A549 (cell line): Measurements from ENCODE around the gene ITGB1BP1. TPM values are rescaled to one million over a fixed set of nuclear protein-coding genes. Genes with fewer than 3 reads are reported as not detected.

Experiments used
- ATAC-seq, 2 experiments: fragments of 200-7000 bp in 1 of 2; fragments of >200 bp in 1 of 2; cut with Nextera tagmentation in 1 of 2; cut with Tn5 transposase in 1 of 2; 3 replicates each; pipeline versions ENCODE4 v1.8.0 to v1.9.1; 2018 to 2020; ENCODE audit warnings: mild to moderate bottlenecking in 1 of 2, moderate library complexity in 1 of 2
- CTCF ChIA-PET: fragments of 300-600 bp; sonication (Branson Sonifier 250); formaldehyde crosslinking; extraction: SDS; loops from one replicate; lab custom pipeline; 2021; ENCODE audit warnings: antibody characterized with exemption, inconsistent platforms; lab: Yijun Ruan, JAX
- POLR2A ChIA-PET: fragments of 350-600 bp; formaldehyde crosslinking; extraction: SDS; loops from one replicate; lab custom pipeline; 2021; ENCODE audit warnings: antibody characterized with exemption, inconsistent platforms; lab: Yijun Ruan, JAX
- DNase-seq, 2 experiments: peaks; one replicate each; pipeline versions ENCODE4 v3.0.0 to v3.0.0-alpha.2; 2011 to 2016; ENCODE audit warnings: low read depth in 1 of 2, low spot score in 1 of 2
- FAIRE-seq: peaks from 2 replicates; lab custom pipeline; 2011; peaks lifted over from hg19 to GRCh38; lab: Jason Lieb, UNC
- H3K27ac ChIP-seq, 2 experiments: fragments of >200 bp; sonication (Bioruptor Twin); formaldehyde crosslinking; 3 replicates each; pipeline ENCODE4 v1.5.1; 2016 to 2017
- H3K4me1 ChIP-seq: fragments of >200 bp; sonication (Bioruptor Twin); formaldehyde crosslinking; 3 replicates; pipeline ENCODE4 v1.6.1; 2016
- H3K4me2 ChIP-seq: fragments of >200 bp; sonication (Bioruptor Twin); formaldehyde crosslinking; 3 replicates; pipeline ENCODE4 v1.6.1; 2016
- H3K4me3 ChIP-seq: fragments of >200 bp; sonication (Bioruptor Twin); formaldehyde crosslinking; 3 replicates; pipeline ENCODE4 v1.5.1; 2016
- H3K9me3 ChIP-seq: fragments of >200 bp; sonication (Bioruptor Twin); formaldehyde crosslinking; 3 replicates; pipeline ENCODE4 v1.6.1; 2016
- CBX2 ChIP-seq: fragments of 200-600 bp; sonication (generic); IDR thresholded peaks from 2 replicates; pipeline ENCODE4 v1.6.1; 2016; ENCODE audit warnings: low read depth, mild to moderate bottlenecking, borderline replicate concordance
- CEBPB ChIP-seq, 2 experiments: fragments of >200 bp in 1 of 2; sonication (Bioruptor Twin) in 1 of 2; formaldehyde crosslinking in 1 of 2; IDR thresholded peaks; 2 replicates each; pipeline ENCODE4 v1.6.1; 2012 to 2016
- CHD2 ChIP-seq: fragments of 150-350 bp; IDR thresholded peaks from 2 replicates; pipeline ENCODE4 v1.6.1; 2014; ENCODE audit warnings: low read length; ENCODE audit not compliant: partially characterized antibody
- EHF ChIP-seq: fragments of 250-450 bp; sonication (Bioruptor Pico); IDR thresholded peaks from 2 replicates; pipeline ENCODE4 v1.5.0; 2020; ENCODE audit warnings: mild to moderate bottlenecking
- EHMT2 ChIP-seq: fragments of 200-600 bp; sonication (generic); IDR thresholded peaks from 2 replicates; pipeline ENCODE4 v1.6.1; 2016; ENCODE audit warnings: antibody characterized with exemption, low read depth, mild to moderate bottlenecking, moderate library complexity
- ELK1 ChIP-seq: fragments of 150-350 bp; IDR thresholded peaks from 2 replicates; pipeline ENCODE4 v1.6.1; 2014; ENCODE audit warnings: low read depth, mild to moderate bottlenecking, low read length
- ESRRA ChIP-seq: fragments of 150-350 bp; IDR thresholded peaks from 2 replicates; pipeline ENCODE4 v1.6.1; 2014; ENCODE audit warnings: mild to moderate bottlenecking, low read length, borderline replicate concordance
- FOSB ChIP-seq: fragments of 250-450 bp; sonication (Bioruptor Pico); IDR thresholded peaks from 2 replicates; pipeline ENCODE4 v1.5.0; 2020; ENCODE audit warnings: mild to moderate bottlenecking, moderate library complexity
- FOXS1 ChIP-seq: fragments of 250-450 bp; sonication (Bioruptor Pico); IDR thresholded peaks from 2 replicates; pipeline ENCODE4 v1.5.0; 2020; ENCODE audit warnings: mild to moderate bottlenecking, moderate library complexity
- GATA3 ChIP-seq: IDR thresholded peaks from 2 replicates; pipeline ENCODE4 v1.6.1; 2012; ENCODE audit warnings: borderline replicate concordance
- HOXB5 ChIP-seq: fragments of 250-450 bp; sonication (Bioruptor Pico); IDR thresholded peaks from 2 replicates; pipeline ENCODE4 v1.5.0; 2020; ENCODE audit warnings: mild to moderate bottlenecking, moderate library complexity
- JUNB ChIP-seq: fragments of >200 bp; sonication (Bioruptor Twin); formaldehyde crosslinking; IDR thresholded peaks from 2 replicates; pipeline ENCODE4 v1.6.1; 2016
- KDM5A ChIP-seq: fragments of 200-600 bp; sonication (generic); IDR thresholded peaks from 2 replicates; pipeline ENCODE4 v1.6.1; 2016; ENCODE audit warnings: antibody characterized with exemption, mild to moderate bottlenecking
- MAX ChIP-seq: IDR thresholded peaks from 2 replicates; pipeline ENCODE4 v1.6.1; 2012
- NPAS2 ChIP-seq: fragments of 250-450 bp; sonication (Bioruptor Pico); IDR thresholded peaks from 2 replicates; pipeline ENCODE4 v1.8.0; 2022; ENCODE audit warnings: mild to moderate bottlenecking, moderate library complexity, borderline replicate concordance
- PBX3 ChIP-seq: IDR thresholded peaks from 2 replicates; pipeline ENCODE4 v1.6.1; 2012
- POLR2AphosphoS2 ChIP-seq: conservative IDR thresholded peaks from 2 replicates; pipeline ENCODE4 v1.6.1; 2012; ENCODE audit warnings: low read length, improper control_type of control experiment, inconsistent platforms
- RAD21 ChIP-seq, 2 experiments: fragments of >200 bp in 1 of 2; sonication (Bioruptor Twin) in 1 of 2; formaldehyde crosslinking in 1 of 2; IDR thresholded peaks in 1 of 2; conservative IDR thresholded peaks in 1 of 2; 2 replicates in 1 of 2; 3 replicates in 1 of 2; pipeline ENCODE4 v1.6.1; 2012 to 2018; ENCODE audit warnings: inconsistent platforms in 1 of 2
- REST ChIP-seq: fragments of 200-600 bp; sonication (generic); IDR thresholded peaks from 2 replicates; pipeline ENCODE4 v1.6.1; 2016; ENCODE audit warnings: antibody characterized with exemption, mild to moderate bottlenecking, moderate library complexity
- RFX5 ChIP-seq: fragments of 450-650 bp; IDR thresholded peaks from 2 replicates; pipeline ENCODE4 v1.7.1; 2014; ENCODE audit warnings: antibody characterized with exemption, mild to moderate bottlenecking, moderate library complexity
- SMC3 ChIP-seq: fragments of >200 bp; sonication (Bioruptor Twin); formaldehyde crosslinking; IDR thresholded peaks from 3 replicates; pipeline ENCODE4 v1.6.1; 2018; ENCODE audit warnings: inconsistent platforms
- TP53 ChIP-seq: fragments of 250-450 bp; sonication (Bioruptor Pico); IDR thresholded peaks from 2 replicates; pipeline ENCODE4 v1.5.0; 2021; ENCODE audit warnings: mild to moderate bottlenecking, moderate library complexity
- USF2 ChIP-seq: fragments of 450-650 bp; IDR thresholded peaks from 2 replicates; pipeline ENCODE4 v1.6.1; 2014; ENCODE audit warnings: antibody characterized with exemption
- ZFP36 ChIP-seq: fragments of 450-650 bp; IDR thresholded peaks from 2 replicates; pipeline ENCODE4 v1.6.1; 2014; ENCODE audit warnings: borderline replicate concordance; ENCODE audit not compliant: partially characterized antibody
- ZNF302 ChIP-seq: fragments of 250-450 bp; sonication (Bioruptor Pico); IDR thresholded peaks from 2 replicates; pipeline ENCODE4 v1.9.0; 2021; ENCODE audit warnings: inconsistent platforms, mild to moderate bottlenecking, moderate library complexity
- WGBS: methylation state at CpG from one replicate; pipeline ENCODE4 v1.1.6; 2017; ENCODE audit errors: missing lambda C conversion rate; 5-methylcytosine and 5-hydroxymethylcytosine counted together
- polyA plus RNA-seq, 4 experiments: library from polyadenylated mRNA; depleted of rRNA in 3 of 4; stranded (reverse); fragments of >200 nt; fragmentation: RNase III in 1 of 4; extraction: RNeasy Plus Mini Kit Qiagen cat#74134 plus additional on column Dnase treatment in 1 of 4; gene quantifications; 2 replicates in 3 of 4; 3 replicates in 1 of 4; pipeline ENCODE4 v1.2.3, GENCODE V29; 2011 to 2017

ITGB1BP1 gene
- polyA plus RNA-seq, 2 of the 4 experiments (the other 2 are of a cell fraction) = 99.3 to 136 TPM

- ATAC-seq (no peak), DNase-seq (no peak), FAIRE-seq (no peak)
- no peak for TF ChIP-seq USF2
- TF ChIP-seq CBX2 = no peak
- TF ChIP-seq REST = no peak
- TF ChIP-seq CEBPB (IDR thresholded peaks at IDR 0.05) = no peak
- TF ChIP-seq EHMT2 = no peak
- TF ChIP-seq KDM5A = no peak
- no peak for TF ChIP-seq ZNF302 (CRISPR knock-in tag)
- ChIA-PET CTCF (interaction anchor here (1.5 kb wide), 1 partner anchor 168 kb away, joined by 3 read pairs; the partner anchor contains the start of gene ASAP2), POLR2A (no interaction called here)
- no peak overlapping the region for H3K27ac ChIP-seq
- H3K4me1 ChIP-seq = peaks cover 20% of the 10 kb centered on the region
- H3K4me2 ChIP-seq = no peak overlapping the region
- 95% methylated on average over 18 of the region's 18 CpGs for WGBS
- H3K9me3 ChIP-seq = no peaks in the 10 kb centered on the region
- H3K4me3 ChIP-seq = no peak overlapping the region
Measured at GRCh38 chr2:9374071-9374730, 49.1 kb downstream of the ITGB1BP1 start.

GRCh38 chr2:9373476-9373875 is 49.9 kb downstream of the ITGB1BP1 start:
- Histone ChIP-seq H3K9me3 (no peaks in the 10 kb centered on the region), H3K4me3 (no peak overlapping the region)
- FAIRE-seq = no peak
- TF ChIP-seq RAD21 (conservative IDR thresholded peaks at IDR 0.05 in 1 of 2, IDR thresholded peaks at IDR 0.05 in 1 of 2) = no peak
- TF ChIP-seq CHD2 = no peak
- TF ChIP-seq, all 56 proteins: peak for 0
- no peak for DNase-seq
- CTCF ChIA-PET = interaction anchor here (0.6 to 5.5 kb wide), 3 partner anchors 12 to 232 kb away, joined by 3 to 67 read pairs (median 24); no protein-coding TSS in a partner anchor
- ATAC-seq = no peak
- POLR2A ChIA-PET = no interaction called here
- Histone ChIP-seq H3K27ac (no peak overlapping the region), H3K4me1 (peaks cover 13% of the 10 kb centered on the region), H3K4me2 (no peak overlapping the region)
- 91% methylated on average over 6 of the region's 6 CpGs for WGBS

- ATAC-seq = no peak
- ChIA-PET CTCF (interaction anchor here (0.6 to 5.5 kb wide), 3 partner anchors 12 to 232 kb away, joined by 3 to 67 read pairs (median 24); no protein-coding TSS in a partner anchor), POLR2A (no interaction called here)
- 94% methylated on average over 17 of the region's 17 CpGs for WGBS
- Histone ChIP-seq H3K4me2 (no peak overlapping the region), H3K9me3 (no peaks in the 10 kb centered on the region), H3K27ac (no peak overlapping the region), H3K4me3 (no peak overlapping the region)
- TF ChIP-seq JUNB (no peak), HOXB5 (CRISPR knock-in tag) (no peak), FOXS1 (no peak), POLR2AphosphoS2 (no peak), MAX (no peak), NPAS2 (CRISPR knock-in tag) (no peak), CHD2 (no peak), SMC3 (no peak), RFX5 (no peak), KDM5A (no peak), TP53 (CRISPR knock-in tag) (no peak), PBX3 (no peak), ELK1 (no peak), ZFP36 (no peak), GATA3 (no peak), EHF (no peak), FOSB (CRISPR knock-in tag) (no peak), ESRRA (no peak)
- TF ChIP-seq, all 56 proteins: peak for 0
- DNase-seq (no peak), FAIRE-seq (no peak)
- H3K4me1 ChIP-seq = peaks cover 8% of the 10 kb centered on the region
Measured at GRCh38 chr2:9373047-9373446, 50.3 kb downstream of the ITGB1BP1 start.
